CD4-positive, alpha-beta T cell treated with Interleukin-2 at 100 ng/mL for 4 hours (primary cell): Measurements from ENCODE around the gene PCDH9.

Experiments used
- DNase-seq: peaks from one replicate; pipeline ENCODE4 v3.0.0-alpha.2; 2020; ENCODE audit warnings: low spot score

The PCDH9 gene

GRCh38 chr13:66565279-66565678 lies 664.9 kb downstream of the PCDH9 start:
- DNase-seq, result no peak

- DNase-seq, result no peak
Measured at GRCh38 chr13:66563076-66563475, 667.1 kb downstream of the PCDH9 start.

DNA sequence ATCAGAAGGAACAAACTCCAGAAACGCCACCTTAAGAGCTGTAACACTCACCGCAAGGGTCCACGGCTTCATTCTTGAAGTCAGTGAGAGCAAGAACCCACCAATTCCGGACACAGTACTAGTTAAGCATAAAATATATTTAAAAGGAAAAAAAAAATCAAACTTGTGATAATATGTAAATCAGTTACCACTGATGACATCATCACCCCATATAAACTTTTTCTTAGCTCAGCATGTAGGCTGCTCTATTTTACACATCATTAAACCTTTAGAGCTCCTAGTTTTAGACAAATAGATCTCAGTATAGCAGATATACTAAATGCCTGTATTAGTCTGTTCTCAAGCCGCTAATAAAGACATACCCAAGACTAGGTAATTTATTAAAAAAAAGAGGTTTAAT lies 668.1 kb downstream of the PCDH9 start:
- no peak for DNase-seq

GRCh38 chr13:66560991-66561390 lies 669.1 kb downstream of the PCDH9 start:
- no peak for DNase-seq

DNA sequence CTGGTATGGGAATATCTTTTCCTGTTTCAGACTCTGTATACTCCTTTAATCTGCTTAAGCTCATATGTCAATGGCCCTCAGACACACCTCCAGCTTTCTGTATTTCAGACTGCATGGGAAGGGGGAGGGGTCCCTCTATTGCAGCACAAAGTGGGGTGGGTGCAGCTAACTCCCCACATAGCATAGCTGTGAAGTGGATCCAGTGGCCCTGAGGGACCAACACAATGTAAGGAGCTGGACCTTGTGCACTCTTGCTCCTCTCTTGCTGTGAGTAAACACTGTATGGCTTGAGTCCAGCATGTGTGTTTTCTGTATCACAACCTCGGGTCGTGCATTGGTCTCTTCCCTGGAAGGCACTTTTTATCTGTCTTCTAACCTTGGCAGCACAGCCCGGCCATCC lies 669.9 kb downstream of the PCDH9 start:
- DNase-seq, result no peak

- no peak for DNase-seq
Measured at GRCh38 chr13:66559093-66559492, 671.0 kb downstream of the PCDH9 start.

GRCh38 chr13:66558506-66558905 lies 671.6 kb downstream of the PCDH9 start:
- no peak for DNase-seq

DNA sequence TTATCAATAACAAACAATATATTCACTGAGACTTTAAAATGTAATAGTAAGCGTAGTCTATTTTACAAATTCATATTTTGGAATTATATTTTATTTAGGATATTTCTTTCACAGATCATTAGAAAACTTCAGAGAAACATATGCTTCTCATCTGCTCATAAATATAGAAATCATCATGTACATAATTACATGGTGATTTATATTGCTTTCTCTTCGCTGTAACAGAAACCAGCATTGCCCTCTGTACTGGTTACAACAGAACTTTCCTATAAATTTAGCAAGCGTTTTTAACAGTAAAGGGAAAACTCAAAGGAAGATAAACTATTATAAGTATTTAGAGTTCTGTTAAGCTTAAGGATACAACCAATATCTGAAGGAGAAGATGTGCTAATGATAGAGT lies 672.8 kb downstream of the PCDH9 start:
- DNase-seq, result no peak

GRCh38 chr13:66556306-66556705 lies 673.8 kb downstream of the PCDH9 start:
- no peak for DNase-seq

DNA sequence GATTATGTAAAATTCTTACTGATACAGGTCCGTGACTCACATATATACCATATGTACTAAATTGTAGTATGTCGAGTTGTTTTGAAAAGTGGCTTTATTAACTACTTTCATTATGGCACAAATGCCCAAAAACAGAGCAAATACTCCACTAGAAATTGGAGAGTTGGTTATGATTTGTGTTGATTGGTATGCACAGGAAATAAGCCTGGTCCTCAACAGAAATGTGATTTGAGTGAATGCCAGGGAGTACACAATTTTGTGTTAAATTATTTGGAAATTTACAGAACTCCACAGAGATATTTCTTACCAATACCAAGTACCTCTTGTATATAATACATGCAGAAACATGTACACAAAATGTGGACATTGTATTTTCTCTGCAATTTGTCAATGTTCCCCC lies 676.7 kb downstream of the PCDH9 start:
- DNase-seq, result no peak

DNA sequence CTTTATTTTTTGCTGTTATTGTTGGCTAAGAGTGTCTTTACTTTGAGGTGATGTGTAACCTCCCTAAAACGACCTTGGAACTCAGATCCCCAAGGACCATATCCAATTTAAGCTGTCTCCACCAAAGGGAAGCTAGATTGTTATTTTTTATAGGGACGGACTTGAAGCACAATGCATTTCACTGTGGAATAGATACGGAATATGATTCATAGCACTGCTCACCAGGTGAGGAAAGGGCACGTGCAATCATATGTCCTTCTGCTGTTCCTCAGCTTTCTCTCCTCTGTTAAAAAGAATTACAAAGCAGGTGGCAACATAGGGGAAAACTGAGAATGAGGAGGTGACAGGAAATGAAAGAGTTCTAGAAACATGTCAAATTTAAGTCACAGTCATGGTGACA lies 679.0 kb downstream of the PCDH9 start:
- no peak for DNase-seq

DNA sequence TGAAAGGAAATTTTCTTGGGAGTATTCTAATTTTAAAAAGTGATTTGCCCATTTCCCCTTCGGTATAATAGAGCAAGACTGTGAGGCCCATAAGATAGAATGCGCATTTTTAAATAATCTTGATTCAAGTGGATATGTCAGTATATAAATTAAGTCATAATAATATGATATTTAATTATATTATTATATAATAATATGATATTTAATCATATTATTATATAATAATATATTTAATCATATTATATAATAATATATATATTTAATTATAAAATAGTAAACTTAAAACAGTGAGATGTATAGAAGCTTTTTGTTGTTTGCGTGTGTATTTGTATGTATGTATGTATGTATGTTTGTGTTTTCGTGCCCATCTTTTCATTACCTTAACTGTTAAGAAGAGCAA lies 682.5 kb downstream of the PCDH9 start:
- no peak for DNase-seq

GRCh38 chr13:66546534-66547379 lies 683.4 kb downstream of the PCDH9 start:
- no peak for DNase-seq

- no peak for DNase-seq
Measured at GRCh38 chr13:66543780-66544179, 686.4 kb downstream of the PCDH9 start.

- no peak for DNase-seq
Measured at GRCh38 chr13:66537417-66537816, 692.7 kb downstream of the PCDH9 start.

DNA sequence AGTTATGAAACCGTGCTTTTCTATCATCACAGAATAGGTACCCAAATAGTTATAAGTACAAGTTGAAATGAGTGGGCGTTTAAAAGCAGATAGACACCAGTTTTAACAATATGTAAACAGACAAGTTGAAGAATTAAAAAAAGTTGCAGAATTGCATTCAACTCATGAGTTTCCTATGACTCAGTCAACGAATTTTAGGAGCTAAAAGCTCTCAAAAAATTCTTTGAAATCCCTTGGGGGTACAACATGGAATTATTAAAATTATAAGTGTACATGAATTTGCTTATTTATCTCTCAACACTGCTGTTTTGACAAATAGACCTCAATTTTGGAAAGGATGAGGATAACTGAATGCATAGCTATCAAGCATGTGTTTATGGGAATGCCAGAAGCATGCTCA lies 693.4 kb downstream of the PCDH9 start:
- no peak for DNase-seq

DNA sequence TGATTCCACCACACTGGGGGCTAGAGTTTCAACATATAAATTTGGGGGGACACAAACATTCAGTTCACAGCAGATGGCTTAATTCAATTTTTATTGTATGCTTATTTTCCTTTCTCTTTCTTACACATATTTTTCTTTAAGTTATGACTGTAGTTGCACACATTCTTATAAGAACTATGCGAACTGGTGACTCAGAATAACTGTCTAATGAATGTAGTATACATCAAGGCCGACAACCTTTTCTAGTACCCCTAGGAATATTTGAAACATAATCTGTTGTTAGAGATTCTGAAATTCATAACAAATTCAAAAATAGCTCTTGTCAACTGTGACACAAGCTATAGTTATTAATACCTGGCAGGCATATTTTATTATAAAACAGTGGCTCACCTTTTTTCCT lies 695.6 kb downstream of the PCDH9 start:
- DNase-seq, result no peak

DNA sequence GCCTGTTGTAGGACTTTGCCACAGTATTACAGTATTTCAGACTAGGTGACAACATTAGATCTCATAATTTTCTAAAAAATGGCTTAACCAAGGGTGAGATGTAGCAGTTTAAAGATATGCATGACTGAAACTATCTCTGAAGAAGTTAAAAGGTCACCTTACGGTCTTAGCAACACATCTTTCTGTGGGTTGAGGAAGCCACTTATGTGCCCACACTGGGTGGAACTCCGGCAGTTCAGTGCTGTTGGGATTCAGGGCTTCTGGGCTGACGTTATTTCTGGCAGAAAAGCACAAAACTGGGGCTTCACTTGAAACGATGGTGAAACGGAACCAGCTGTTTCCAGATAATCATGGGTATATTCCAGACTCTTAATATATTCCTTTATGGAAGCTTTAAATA lies 697.3 kb downstream of the PCDH9 start:
- DNase-seq, result no peak

DNA sequence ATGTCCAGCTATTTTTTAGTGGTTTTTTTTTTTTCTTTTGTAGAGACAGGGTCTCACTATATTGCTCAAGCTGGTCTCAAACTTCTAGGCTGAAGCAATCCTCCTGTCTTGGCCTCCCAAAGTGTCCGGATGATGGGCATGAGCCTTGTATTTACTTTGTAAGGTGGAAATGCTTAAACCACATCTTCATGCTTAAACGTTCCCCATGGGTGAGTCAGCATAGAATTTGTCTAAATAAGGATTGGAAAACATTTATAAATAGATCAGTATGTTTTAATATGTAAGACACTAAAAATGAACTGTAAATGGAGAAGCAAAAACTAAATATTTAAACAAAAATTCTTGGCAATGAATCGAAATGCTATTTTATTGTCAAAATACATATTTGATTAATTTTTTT lies 698.0 kb downstream of the PCDH9 start:
- DNase-seq, result no peak

- no peak for DNase-seq
Measured at GRCh38 chr13:66530686-66531085, 699.5 kb downstream of the PCDH9 start.

- DNase-seq, result no peak
Measured at GRCh38 chr13:66530158-66530557, 700.0 kb downstream of the PCDH9 start.

DNA sequence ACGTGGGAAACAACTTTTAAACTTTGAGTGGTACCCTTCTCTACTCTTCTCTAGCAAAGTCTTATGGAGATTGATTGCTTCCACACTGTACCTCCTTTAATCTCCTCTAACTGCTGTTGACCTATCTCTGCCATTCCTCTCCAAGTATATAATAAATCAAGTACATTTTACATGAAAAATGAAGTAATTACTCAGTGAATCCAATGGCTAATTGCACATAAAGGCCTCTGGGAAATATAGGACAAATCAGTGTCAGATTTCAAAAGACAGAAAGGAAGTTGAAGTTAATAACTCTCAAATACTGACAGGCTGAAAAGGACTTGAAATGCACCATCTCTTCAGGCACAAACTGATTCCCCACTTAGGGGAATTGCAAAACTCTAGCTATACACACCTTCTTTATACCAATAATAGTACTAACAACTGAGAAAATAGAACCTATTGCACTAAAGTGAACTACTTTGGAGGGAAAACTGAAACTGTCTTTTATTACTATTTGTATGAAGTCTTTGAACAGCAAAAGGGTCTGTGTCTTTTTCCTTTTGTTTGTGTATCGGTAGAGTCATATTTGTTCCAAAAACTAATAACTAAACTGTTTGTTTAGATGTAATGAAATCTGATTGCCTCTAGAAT lies 701.1 kb downstream of the PCDH9 start:
- no peak for DNase-seq

DNA sequence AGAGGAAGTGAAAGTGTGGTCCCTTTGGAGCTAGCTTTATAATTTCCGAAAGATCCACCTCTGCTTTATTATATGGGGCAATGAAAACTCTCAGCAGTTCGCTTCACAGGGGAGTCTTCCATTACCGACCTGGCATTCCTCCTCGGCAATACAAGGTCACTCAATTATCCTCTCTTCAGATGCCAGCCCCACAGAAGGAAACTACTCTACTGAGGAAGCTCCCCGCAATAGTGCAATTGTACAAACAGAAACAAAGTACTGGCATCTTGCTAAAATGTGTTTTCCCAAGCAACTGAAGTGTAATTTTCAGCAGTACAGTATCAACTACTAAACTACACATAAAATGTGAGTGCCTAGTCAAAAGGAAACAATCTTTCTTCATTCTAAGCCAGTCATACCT lies 702.0 kb downstream of the PCDH9 start:
- no peak for DNase-seq
